Ovary (tissue), 3 donors: ENCODE results near the gene AP1G1.

Source experiments
- CTCF ChIP-seq, 3 donors: fragments of 450-650 bp in 2 of 3; fragments of 200-600 bp in 1 of 3; IDR thresholded peaks; one replicate each; pipeline versions ENCODE4 v1.5.1 to v1.8.0; 2016 to 2022; ENCODE audit warnings: antibody characterized with exemption in 3 of 3, mild to moderate bottlenecking in 1 of 3
- POLR2A ChIP-seq: fragments of 450-650 bp; IDR thresholded peaks from one replicate; pipeline ENCODE4 v1.6.1; 2017; ENCODE audit warnings: antibody characterized with exemption, mild to moderate bottlenecking, moderate library complexity
- donor health status: DM: no; HTN: no; CAD: no.

DNA sequence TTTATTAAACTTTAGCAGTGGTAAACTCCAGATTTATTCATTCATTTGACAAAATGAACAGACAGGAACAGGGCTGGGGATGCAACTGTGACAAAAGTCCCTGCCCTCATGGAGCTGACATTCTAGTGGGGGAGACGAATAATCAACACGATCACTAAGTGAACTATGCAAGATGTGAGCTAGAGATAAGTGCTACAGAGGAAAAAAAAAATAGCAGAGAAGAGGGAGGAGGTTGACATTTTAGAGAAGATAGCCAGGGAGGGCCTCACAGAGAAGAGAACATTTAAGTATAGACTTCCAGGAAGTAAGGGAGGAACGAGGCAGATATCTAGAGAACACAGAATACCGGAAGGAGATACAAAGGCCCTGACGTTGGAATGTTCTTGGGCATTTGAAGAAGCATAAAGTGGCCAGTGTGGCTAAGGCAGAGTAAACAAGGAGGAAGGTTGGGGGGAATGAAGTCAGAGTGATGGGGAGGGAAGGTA, 17.9 kb upstream of the AP1G1 start:
- TF ChIP-seq CTCF (IDR thresholded peaks at IDR 0.05) (no peak), POLR2A (no peak)
